K562 (cell line): ENCODE measurements around the gene RETN. TPM values are rescaled to one million over a fixed set of nuclear protein-coding genes. Genes with fewer than 3 reads are reported as not detected.

Source experiments
- CHAMP1 ChIP-seq: fragments of 450-650 bp; IDR thresholded peaks from 2 replicates; pipeline ENCODE4 v1.6.1; 2016; ENCODE audit warnings: mild to moderate bottlenecking
- CXXC5 ChIP-seq: fragments of 250-450 bp; sonication (Bioruptor Pico); IDR thresholded peaks from 2 replicates; pipeline ENCODE4 v1.8.0; 2022; ENCODE audit warnings: inconsistent platforms, mild to moderate bottlenecking, moderate library complexity
- EHMT2 ChIP-seq: fragments of 450-650 bp; IDR thresholded peaks from 2 replicates; pipeline ENCODE4 v1.6.1; 2018; ENCODE audit warnings: antibody characterized with exemption
- GABPB2 ChIP-seq: fragments of 250-450 bp; sonication (Bioruptor Pico); conservative IDR thresholded peaks from 2 replicates; pipeline ENCODE4 v1.5.1; 2021; ENCODE audit warnings: mild to moderate bottlenecking
- ILK ChIP-seq: fragments of 450-650 bp; IDR thresholded peaks from 2 replicates; pipeline ENCODE4 v1.6.1; 2016; ENCODE audit warnings: missing genetic modification characterization, low read depth, mild to moderate bottlenecking, missing compliant biosample characterization, moderate library complexity, borderline replicate concordance
- MCM3 ChIP-seq: fragments of 450-650 bp; IDR thresholded peaks from 2 replicates; pipeline ENCODE4 v1.6.1; 2016
- NFATC3 ChIP-seq: fragments of 450-650 bp; IDR thresholded peaks from 2 replicates; pipeline ENCODE4 v1.6.1; 2017; ENCODE audit warnings: mild to moderate bottlenecking
- NFE2 ChIP-seq: IDR thresholded peaks from 2 replicates; pipeline ENCODE4 v1.6.1; 2014; ENCODE audit warnings: antibody characterized with exemption, low read depth
- SAFB ChIP-seq: fragments of 200-400 bp; formaldehyde crosslinking; IDR thresholded peaks from 2 replicates; pipeline ENCODE4 v1.6.1; 2017; ENCODE audit warnings: low read depth, low read length, borderline replicate concordance
- SAFB2 ChIP-seq: fragments of 200-400 bp; formaldehyde crosslinking; IDR thresholded peaks from 2 replicates; pipeline ENCODE4 v1.6.1; 2018; ENCODE audit warnings: borderline replicate concordance, low read length, low read depth, moderate library complexity; ENCODE audit not compliant: severe bottlenecking
- TCF3 ChIP-seq: sonication (generic); formaldehyde crosslinking; IDR thresholded peaks from 2 replicates; pipeline ENCODE4 v1.4.0; 2020; ENCODE audit warnings: mild to moderate bottlenecking, missing genetic modification reagents
- ZNF41 ChIP-seq: fragments of 250-450 bp; sonication (Bioruptor Pico); conservative IDR thresholded peaks from 2 replicates; pipeline ENCODE4 v1.4.0; 2020; ENCODE audit warnings: mild to moderate bottlenecking
- polyA plus RNA-seq, 8 experiments: library from polyadenylated mRNA; depleted of rRNA in 4 of 8; stranded (reverse) in 5 of 8; unstranded in 3 of 8; fragments of >200 nt; fragmentation: Nextera tagmentation in 2 of 8; fragmentation: Illumina TruSeq in 1 of 8; extraction: Ambion mirVana in 2 of 8; extraction: Trizol in 1 of 8; gene quantifications; 2 replicates each; pipeline versions ENCODE4 v1.2.1 to v1.2.3, GENCODE V29; 2011 to 2014; ENCODE audit warnings: inconsistent platforms in 1 of 8, missing spikeins in 1 of 8
- total RNA-seq, 7 experiments: library from RNA; depleted of rRNA in 6 of 7; stranded (reverse); fragments of >200 nt in 6 of 7; fragmentation: Illumina TruSeq in 2 of 7; extraction: Trizol in 2 of 7; gene quantifications; 2 replicates each; pipeline versions ENCODE4 v1.2.1 to v1.2.3, GENCODE V29; 2011 to 2021; ENCODE audit warnings: low replicate concordance in 1 of 7
- TF ChIP-seq, protein P1 (sequence below), 2 experiments: fragments of 450-650 bp; formaldehyde crosslinking in 1 of 2; IDR thresholded peaks; 2 replicates each; pipeline versions ENCODE4 v1.4.0 to v1.6.1; 2014 to 2020; ENCODE audit warnings: mild to moderate bottlenecking in 2 of 2, borderline replicate concordance in 1 of 2, low read depth in 1 of 2
- TF ChIP-seq, protein P2 (sequence below): fragments of 250-450 bp; sonication (Bioruptor Pico); IDR thresholded peaks from 2 replicates; pipeline ENCODE4 v1.8.0; 2021; ENCODE audit warnings: moderate library complexity, mild to moderate bottlenecking, inconsistent platforms
- TF ChIP-seq, protein P3 (sequence below): fragments of 250-450 bp; sonication (Bioruptor Pico); IDR thresholded peaks from 2 replicates; pipeline ENCODE4 v1.4.0; 2020; ENCODE audit warnings: mild to moderate bottlenecking, moderate library complexity, borderline replicate concordance

The RETN gene
- total and polyA plus RNA-seq, 9 of the 15 experiments (the other 6 are each of a cell fraction or from before 2014, with no cell fraction given) = not detected

- TF ChIP-seq, protein P1, sequence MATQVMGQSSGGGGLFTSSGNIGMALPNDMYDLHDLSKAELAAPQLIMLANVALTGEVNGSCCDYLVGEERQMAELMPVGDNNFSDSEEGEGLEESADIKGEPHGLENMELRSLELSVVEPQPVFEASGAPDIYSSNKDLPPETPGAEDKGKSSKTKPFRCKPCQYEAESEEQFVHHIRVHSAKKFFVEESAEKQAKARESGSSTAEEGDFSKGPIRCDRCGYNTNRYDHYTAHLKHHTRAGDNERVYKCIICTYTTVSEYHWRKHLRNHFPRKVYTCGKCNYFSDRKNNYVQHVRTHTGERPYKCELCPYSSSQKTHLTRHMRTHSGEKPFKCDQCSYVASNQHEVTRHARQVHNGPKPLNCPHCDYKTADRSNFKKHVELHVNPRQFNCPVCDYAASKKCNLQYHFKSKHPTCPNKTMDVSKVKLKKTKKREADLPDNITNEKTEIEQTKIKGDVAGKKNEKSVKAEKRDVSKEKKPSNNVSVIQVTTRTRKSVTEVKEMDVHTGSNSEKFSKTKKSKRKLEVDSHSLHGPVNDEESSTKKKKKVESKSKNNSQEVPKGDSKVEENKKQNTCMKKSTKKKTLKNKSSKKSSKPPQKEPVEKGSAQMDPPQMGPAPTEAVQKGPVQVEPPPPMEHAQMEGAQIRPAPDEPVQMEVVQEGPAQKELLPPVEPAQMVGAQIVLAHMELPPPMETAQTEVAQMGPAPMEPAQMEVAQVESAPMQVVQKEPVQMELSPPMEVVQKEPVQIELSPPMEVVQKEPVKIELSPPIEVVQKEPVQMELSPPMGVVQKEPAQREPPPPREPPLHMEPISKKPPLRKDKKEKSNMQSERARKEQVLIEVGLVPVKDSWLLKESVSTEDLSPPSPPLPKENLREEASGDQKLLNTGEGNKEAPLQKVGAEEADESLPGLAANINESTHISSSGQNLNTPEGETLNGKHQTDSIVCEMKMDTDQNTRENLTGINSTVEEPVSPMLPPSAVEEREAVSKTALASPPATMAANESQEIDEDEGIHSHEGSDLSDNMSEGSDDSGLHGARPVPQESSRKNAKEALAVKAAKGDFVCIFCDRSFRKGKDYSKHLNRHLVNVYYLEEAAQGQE (IDR thresholded peaks at IDR 0.05; ENCODE audit: borderline replicate concordance) = no peak
- TF ChIP-seq, protein P1 (CRISPR knock-in tag; IDR thresholded peaks at IDR 0.05; ENCODE audit: low read depth) = no peak
- TF ChIP-seq SAFB2 (no peak), ILK (tag) (no peak), SAFB (no peak), TCF3 (CRISPR knock-in tag) (no peak), CHAMP1 (no peak), NFE2 (no peak), EHMT2 (no peak), GABPB2 (CRISPR knock-in tag) (no peak), CXXC5 (peak; percentile 100), MCM3 (no peak), ZNF41 (CRISPR knock-in tag) (no peak), NFATC3 (no peak)
- TF ChIP-seq, protein P2, sequence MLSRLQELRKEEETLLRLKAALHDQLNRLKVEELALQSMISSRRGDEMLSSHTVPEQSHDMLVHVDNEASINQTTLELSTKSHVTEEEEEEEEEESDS (CRISPR knock-in tag) = no peak
- TF ChIP-seq, protein P3, sequence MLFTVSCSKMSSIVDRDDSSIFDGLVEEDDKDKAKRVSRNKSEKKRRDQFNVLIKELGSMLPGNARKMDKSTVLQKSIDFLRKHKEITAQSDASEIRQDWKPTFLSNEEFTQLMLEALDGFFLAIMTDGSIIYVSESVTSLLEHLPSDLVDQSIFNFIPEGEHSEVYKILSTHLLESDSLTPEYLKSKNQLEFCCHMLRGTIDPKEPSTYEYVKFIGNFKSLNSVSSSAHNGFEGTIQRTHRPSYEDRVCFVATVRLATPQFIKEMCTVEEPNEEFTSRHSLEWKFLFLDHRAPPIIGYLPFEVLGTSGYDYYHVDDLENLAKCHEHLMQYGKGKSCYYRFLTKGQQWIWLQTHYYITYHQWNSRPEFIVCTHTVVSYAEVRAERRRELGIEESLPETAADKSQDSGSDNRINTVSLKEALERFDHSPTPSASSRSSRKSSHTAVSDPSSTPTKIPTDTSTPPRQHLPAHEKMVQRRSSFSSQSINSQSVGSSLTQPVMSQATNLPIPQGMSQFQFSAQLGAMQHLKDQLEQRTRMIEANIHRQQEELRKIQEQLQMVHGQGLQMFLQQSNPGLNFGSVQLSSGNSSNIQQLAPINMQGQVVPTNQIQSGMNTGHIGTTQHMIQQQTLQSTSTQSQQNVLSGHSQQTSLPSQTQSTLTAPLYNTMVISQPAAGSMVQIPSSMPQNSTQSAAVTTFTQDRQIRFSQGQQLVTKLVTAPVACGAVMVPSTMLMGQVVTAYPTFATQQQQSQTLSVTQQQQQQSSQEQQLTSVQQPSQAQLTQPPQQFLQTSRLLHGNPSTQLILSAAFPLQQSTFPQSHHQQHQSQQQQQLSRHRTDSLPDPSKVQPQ (CRISPR knock-in tag) = no peak
Observed at GRCh38 chr19:7629347-7630054, 39.3 kb upstream of the RETN start, which contains the start of the genes PET100 and XAB2 (continued).
